ENCODE results near the gene MGP.

DNA sequence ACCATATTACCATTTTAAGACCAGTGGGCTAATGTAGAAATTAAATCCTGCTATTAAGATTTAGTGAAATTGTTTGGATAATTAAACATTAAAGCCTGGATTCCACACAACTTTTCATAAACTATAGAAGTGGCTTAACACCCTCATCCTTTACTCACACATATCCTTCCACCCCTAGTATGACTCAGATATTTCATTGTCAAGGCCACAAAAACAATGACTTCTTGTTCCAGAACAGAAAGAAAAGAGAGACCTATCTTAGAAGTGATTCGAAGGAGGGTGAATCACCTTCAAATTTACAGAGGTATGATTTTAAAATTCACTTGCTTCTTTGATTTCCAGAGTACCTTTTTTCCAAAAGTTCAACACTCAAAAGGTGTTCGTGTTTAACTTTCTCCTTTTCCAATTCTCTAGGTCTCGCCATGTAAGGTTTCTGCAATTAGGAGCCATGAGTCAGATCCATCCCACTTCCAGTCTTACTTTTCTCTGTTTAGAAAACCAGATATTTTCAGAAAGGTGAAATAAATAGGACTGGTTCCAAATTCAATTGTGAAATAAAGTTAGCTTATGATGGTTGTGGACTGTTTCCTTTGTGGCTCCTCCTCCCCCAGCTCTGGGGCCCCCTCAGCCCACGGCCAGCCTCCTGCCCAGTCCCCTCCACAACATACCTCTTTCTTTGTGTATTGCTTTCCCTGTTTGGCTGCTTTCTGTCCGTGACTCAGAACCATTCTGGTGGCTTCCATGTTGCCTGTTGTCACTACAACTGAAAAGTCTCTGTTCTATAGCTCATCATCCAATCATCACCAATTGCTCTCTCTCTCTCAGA is 24.6 kb upstream of the MGP start:
- no peak for TF ChIP-seq EZH2 (IDR thresholded peaks at IDR 0.05; ENCODE audit: low read depth)
- TF ChIP-seq, protein P1, sequence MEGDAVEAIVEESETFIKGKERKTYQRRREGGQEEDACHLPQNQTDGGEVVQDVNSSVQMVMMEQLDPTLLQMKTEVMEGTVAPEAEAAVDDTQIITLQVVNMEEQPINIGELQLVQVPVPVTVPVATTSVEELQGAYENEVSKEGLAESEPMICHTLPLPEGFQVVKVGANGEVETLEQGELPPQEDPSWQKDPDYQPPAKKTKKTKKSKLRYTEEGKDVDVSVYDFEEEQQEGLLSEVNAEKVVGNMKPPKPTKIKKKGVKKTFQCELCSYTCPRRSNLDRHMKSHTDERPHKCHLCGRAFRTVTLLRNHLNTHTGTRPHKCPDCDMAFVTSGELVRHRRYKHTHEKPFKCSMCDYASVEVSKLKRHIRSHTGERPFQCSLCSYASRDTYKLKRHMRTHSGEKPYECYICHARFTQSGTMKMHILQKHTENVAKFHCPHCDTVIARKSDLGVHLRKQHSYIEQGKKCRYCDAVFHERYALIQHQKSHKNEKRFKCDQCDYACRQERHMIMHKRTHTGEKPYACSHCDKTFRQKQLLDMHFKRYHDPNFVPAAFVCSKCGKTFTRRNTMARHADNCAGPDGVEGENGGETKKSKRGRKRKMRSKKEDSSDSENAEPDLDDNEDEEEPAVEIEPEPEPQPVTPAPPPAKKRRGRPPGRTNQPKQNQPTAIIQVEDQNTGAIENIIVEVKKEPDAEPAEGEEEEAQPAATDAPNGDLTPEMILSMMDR (conservative IDR thresholded peaks at IDR 0.05) = no peak

All from PC-9 (cell line).